Measurements from ENCODE around the gene MDC1.
"Not testable (repeated sequence)": the region's sequence is repeated elsewhere in the genome, so short reads cannot be mapped to it uniquely, and the experiment has no call there.

DNA sequence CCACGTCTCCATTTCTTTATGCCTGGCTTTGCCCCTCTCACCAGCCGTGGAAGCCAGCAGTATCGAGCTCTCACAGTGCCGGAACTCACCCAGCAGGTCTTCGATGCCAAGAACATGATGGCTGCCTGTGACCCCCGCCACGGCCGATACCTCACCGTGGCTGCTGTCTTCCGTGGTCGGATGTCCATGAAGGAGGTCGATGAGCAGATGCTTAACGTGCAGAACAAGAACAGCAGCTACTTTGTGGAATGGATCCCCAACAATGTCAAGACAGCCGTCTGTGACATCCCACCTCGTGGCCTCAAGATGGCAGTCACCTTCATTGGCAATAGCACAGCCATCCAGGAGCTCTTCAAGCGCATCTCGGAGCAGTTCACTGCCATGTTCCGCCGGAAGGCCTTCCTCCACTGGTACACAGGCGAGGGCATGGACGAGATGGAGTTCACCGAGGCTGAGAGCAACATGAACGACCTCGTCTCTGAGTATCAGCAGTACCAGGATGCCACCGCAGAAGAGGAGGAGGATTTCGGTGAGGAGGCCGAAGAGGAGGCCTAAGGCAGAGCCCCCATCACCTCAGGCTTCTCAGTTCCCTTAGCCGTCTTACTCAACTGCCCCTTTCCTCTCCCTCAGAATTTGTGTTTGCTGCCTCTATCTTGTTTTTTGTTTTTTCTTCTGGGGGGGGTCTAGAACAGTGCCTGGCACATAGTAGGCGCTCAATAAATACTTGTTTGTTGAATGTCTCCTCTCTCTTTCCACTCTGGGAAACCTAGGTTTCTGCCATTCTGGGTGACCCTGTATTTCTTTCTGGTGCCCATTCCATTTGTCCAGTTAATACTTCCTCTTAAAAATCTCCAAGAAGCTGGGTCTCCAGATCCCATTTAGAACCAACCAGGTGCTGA lies 7.0 kb upstream of the MDC1 start:
- TF ChIP-seq, protein P1, sequence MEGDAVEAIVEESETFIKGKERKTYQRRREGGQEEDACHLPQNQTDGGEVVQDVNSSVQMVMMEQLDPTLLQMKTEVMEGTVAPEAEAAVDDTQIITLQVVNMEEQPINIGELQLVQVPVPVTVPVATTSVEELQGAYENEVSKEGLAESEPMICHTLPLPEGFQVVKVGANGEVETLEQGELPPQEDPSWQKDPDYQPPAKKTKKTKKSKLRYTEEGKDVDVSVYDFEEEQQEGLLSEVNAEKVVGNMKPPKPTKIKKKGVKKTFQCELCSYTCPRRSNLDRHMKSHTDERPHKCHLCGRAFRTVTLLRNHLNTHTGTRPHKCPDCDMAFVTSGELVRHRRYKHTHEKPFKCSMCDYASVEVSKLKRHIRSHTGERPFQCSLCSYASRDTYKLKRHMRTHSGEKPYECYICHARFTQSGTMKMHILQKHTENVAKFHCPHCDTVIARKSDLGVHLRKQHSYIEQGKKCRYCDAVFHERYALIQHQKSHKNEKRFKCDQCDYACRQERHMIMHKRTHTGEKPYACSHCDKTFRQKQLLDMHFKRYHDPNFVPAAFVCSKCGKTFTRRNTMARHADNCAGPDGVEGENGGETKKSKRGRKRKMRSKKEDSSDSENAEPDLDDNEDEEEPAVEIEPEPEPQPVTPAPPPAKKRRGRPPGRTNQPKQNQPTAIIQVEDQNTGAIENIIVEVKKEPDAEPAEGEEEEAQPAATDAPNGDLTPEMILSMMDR (IDR thresholded peaks at IDR 0.05 in 2 of 3, conservative IDR thresholded peaks at IDR 0.05 in 1 of 3; ENCODE audit: borderline replicate concordance in 1 of 3, insufficient read depth in 1 of 3, low read depth in 2 of 3, low read length in 2 of 3), result not testable (repeated sequence)
- TF ChIP-seq POLR2A (IDR thresholded peaks at IDR 0.05; ENCODE audit: borderline replicate concordance, extremely low read depth, insufficient read depth, insufficient read length); ZNF274 (IDR thresholded peaks at IDR 0.05; ENCODE audit: low read depth, low read length); SP1 (IDR thresholded peaks at IDR 0.05; ENCODE audit: low read depth); EZH2phosphoT487 (IDR thresholded peaks at IDR 0.05; ENCODE audit: borderline replicate concordance); POLR2AphosphoS5 (IDR thresholded peaks at IDR 0.05; ENCODE audit: low read depth, low read length); JUND (IDR thresholded peaks at IDR 0.05); EZH2 (IDR thresholded peaks at IDR 0.05): not testable (repeated sequence)
- TF ChIP-seq, protein P2, sequence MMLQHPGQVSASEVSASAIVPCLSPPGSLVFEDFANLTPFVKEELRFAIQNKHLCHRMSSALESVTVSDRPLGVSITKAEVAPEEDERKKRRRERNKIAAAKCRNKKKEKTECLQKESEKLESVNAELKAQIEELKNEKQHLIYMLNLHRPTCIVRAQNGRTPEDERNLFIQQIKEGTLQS (IDR thresholded peaks at IDR 0.05), result not testable (repeated sequence)
- TF ChIP-seq, protein P3, sequence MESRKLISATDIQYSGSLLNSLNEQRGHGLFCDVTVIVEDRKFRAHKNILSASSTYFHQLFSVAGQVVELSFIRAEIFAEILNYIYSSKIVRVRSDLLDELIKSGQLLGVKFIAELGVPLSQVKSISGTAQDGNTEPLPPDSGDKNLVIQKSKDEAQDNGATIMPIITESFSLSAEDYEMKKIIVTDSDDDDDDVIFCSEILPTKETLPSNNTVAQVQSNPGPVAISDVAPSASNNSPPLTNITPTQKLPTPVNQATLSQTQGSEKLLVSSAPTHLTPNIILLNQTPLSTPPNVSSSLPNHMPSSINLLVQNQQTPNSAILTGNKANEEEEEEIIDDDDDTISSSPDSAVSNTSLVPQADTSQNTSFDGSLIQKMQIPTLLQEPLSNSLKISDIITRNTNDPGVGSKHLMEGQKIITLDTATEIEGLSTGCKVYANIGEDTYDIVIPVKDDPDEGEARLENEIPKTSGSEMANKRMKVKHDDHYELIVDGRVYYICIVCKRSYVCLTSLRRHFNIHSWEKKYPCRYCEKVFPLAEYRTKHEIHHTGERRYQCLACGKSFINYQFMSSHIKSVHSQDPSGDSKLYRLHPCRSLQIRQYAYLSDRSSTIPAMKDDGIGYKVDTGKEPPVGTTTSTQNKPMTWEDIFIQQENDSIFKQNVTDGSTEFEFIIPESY (IDR thresholded peaks at IDR 0.05; ENCODE audit: extremely low read depth, insufficient replicate concordance, low read length), result not testable (repeated sequence)
